A673 (cell line): ENCODE data around the gene MYPN.

Experiments used
- EZH2 ChIP-seq: fragments of 200-600 bp; sonication (generic); IDR thresholded peaks from 2 replicates; pipeline ENCODE4 v1.6.1; 2017; ENCODE audit warnings: borderline replicate concordance, low read depth, mild to moderate bottlenecking, mixed read lengths, antibody characterized with exemption, low read length; ENCODE audit not compliant: poor library complexity, severe bottlenecking
- TF ChIP-seq, protein P1 (sequence below): fragments of 300-800, 200-600 bp; sonication (generic); conservative IDR thresholded peaks from 2 replicates; pipeline ENCODE4 v1.5.1; 2017; ENCODE audit warnings: low read depth, mild to moderate bottlenecking, antibody characterized with exemption, low read length, moderate library complexity, mixed read lengths

DNA sequence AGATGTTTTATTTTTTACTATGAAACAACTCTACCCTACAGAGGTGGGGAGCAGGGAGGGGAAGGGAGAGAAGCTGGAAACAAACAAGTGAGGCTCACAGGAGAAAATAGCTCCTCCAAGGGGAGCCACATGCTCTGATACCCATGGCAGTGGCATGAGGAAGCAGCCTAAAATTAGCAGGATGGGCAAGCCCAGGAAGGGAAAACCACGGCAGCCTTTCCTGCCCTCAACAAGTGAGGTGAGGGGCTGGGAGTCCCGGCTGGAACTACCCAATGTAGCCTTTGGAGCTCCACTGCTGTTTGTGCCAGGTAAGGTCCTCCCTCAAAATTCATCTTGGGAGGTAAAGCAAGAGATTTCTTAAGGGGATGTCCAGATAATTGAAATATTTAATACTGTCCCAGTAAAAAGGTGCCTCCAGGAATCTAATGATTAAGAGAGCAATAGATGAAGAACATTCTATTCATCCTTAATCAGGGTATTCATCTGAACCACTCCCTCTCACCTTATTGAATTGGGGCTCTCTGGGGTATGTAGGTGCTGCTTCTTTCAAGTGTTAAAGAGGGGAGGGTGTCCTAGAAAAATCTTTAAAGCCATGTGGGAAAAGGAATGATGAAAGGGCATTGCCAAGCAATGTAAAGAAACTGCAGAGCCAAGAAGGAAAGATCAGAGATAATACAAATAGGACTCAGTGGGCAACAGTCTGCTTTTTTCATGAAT is 21.4 kb upstream of the MYPN start:
- TF ChIP-seq, protein P1, sequence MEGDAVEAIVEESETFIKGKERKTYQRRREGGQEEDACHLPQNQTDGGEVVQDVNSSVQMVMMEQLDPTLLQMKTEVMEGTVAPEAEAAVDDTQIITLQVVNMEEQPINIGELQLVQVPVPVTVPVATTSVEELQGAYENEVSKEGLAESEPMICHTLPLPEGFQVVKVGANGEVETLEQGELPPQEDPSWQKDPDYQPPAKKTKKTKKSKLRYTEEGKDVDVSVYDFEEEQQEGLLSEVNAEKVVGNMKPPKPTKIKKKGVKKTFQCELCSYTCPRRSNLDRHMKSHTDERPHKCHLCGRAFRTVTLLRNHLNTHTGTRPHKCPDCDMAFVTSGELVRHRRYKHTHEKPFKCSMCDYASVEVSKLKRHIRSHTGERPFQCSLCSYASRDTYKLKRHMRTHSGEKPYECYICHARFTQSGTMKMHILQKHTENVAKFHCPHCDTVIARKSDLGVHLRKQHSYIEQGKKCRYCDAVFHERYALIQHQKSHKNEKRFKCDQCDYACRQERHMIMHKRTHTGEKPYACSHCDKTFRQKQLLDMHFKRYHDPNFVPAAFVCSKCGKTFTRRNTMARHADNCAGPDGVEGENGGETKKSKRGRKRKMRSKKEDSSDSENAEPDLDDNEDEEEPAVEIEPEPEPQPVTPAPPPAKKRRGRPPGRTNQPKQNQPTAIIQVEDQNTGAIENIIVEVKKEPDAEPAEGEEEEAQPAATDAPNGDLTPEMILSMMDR = no peak
- no peak for TF ChIP-seq EZH2
